NCI-H2196 treated with DMSO at 0.1 percent for 48 hours (cell line): ENCODE data around the gene CCR1.
"Not testable (repeated sequence)": the region's sequence is repeated elsewhere in the genome, so short reads cannot be mapped to it uniquely, and the experiment has no call there.

ENCODE experiments used
- DNase-seq: peaks from one replicate; lab custom pipeline; 2025; ENCODE audit not compliant: unreplicated experiment; lab: John Stamatoyannopoulos, UW

The CCR1 gene

DNA sequence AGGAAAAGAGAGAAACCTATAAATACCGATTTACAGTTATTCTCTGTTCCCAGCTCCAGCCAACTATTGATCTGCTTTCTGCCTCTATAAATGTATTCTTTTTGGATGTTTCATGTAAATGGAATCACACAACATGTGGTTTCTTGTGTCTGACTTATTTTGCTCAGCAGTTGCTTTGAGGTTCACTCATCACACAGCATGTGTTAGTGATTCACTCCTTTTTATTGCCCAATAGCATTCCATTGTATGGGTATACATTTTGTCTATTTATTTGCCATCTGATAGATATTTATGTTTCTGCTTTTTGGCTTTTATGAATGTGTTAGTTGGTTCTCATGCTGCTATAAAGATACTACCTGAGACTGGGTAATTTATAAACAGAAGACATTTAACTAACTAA lies 23.6 kb downstream of the CCR1 start:
- DNase-seq, result no peak

DNA sequence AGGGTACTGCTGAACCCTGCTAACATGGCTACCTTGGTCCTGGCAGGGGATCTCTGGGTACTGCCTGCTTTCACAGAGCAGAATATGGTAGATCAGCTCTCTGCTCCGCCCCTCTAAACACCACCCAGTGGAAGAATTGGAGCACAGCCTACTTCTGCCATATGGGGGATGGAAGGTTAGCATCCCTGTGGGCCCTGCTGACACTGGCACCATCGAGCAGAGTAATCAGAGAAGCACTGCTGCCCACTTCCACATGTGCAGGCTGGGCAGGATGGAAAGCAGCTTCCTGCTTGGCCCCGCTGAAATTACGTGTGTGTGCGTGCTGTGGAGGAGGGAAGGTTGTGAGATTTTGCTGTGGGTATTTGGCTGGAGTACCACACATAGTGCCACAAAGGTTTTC lies 24.8 kb downstream of the CCR1 start:
- no peak for DNase-seq

DNA sequence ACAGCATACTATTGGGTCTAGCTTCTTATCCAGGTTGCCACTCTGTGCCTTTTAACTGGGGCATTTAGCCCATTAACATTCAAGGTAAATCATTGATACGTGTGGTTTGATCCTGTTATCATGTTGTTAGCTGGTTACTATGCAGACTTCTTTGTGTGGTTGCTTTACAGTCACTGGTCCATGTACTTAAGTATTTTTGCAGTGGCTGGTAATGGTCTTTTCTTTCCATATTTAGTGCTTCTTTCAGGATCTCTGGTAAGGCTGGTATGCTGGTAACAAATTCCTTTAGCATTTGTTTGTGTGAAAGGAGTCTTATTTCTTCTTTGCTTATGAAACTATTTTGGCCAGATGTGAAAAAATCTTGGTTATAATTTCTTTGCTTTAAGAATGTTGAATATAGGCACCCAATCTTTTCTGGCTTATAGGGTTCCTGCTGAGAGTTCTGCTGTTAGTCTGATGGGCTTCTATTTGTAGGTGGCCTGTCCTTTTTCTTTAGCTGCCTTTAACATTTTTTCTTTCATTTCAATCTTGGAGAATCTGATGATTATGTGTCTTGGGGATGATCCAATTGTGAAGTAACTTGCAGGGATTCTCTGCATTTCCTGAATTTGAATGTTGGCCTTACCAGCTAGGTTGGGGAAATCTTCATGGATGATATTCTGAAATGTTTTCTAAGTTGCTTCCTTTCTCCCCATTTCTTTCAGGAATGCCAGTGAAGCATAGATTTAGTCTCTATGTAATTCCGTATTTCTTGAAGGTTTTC lies 39.3 kb downstream of the CCR1 start:
- DNase-seq, result no peak

DNA sequence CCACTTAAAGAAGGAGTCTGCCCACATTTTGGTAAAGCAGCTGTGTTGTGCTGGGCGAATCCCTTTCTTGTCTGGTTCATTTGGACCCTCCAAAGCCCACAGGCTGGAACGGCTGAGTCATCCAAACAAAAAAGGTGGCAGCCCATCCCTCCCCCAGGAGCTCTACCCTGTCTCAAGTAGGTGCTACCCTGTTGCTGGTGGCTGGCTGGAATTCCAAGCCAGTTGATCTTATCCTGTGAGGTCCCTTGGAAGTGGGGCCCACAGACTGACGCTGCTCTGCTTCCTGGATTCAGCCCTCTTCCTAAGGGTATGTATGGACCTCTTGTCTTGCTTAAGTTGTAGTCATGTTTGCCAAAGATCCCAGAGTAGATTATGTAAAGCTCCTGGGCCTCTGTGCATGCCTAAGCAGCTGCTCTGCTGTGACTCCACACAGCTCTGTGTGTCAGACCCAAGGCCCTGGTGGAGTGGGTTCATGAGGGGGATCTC lies 44.5 kb downstream of the CCR1 start:
- no peak for DNase-seq

DNA sequence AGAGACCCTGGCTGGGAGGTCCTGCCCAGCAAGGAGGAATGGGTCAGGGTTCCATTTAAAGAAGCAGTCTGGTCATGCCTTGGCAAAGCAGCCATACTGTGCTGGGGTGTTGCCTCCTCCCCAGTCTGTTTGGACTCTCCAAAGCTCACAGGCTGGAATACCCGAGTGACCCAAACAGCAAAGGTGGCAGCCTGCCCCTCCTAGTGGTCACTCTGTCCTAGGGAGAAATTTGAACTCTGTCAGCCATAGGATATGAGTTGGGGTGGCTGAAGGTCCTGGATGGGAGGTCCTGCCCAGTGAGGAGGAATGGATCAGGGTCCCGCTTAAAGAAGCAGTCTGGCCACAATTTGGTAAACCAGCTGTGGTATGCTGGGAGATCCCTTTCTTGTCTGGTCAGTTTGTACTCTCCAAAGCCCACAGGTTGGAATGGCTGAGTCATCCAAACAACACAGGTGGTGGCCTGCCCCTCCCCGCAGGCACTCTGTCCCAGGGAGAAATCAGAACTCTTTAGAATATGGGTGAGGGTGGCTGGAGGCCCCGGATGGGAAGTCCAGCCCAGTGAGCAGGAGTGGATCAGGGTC lies 45.0 kb downstream of the CCR1 start:
- DNase-seq, result no peak

DNA sequence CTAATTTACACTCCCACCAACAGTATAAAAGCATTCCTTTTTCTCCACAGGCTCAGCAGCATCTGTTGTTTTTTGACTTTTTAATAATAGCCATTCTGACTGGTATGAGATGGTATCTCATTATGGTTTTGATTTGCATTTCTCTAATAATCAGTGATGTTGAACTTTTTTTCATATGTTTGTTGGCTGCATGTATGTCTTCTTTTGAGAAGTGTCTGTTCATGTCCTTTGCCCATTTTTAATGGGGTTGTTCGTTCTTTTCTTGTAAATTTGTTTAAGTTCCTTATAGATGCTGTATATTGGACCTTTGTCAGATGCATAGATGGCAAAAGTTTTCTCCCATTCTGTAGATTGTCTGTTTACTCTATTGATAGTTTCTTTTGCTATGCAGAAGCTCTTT lies 50.4 kb downstream of the CCR1 start:
- not testable (repeated sequence) for DNase-seq

DNA sequence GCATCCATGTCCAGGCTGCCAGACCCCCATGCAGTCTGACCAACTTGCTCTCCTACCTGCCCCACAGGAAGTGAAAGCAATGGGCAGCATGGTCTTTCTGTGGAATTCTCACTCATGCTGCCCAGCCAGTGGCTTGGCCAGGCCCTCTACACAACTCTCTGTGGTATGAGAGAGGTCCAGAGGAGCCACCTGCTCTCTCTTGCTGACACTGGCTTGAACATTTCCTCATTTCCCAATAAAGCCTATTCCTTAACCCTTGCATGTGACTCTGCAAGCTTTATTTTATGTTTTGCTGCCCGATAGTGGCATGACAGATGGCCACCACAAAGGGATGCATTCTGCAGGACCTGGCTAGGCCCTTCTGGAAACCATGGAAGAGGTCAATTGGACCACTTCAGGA lies 53.8 kb downstream of the CCR1 start:
- no peak for DNase-seq
